WTC11 (cell line): ENCODE data around the gene BMPER.

ENCODE experiments used
- CTCF ChIP-seq: fragments of 200-600 bp; IDR thresholded peaks from 2 replicates; pipeline ENCODE4 v1.8.0; 2022; ENCODE audit warnings: antibody characterized with exemption
- ETV6 ChIP-seq: sonication (generic); formaldehyde crosslinking; IDR thresholded peaks from 2 replicates; pipeline ENCODE4 v1.8.1; 2022; ENCODE audit warnings: mild to moderate bottlenecking, missing genetic modification reagents
- IRF1 ChIP-seq: sonication (generic); formaldehyde crosslinking; IDR thresholded peaks from 2 replicates; pipeline ENCODE4 v1.8.0; 2023; ENCODE audit warnings: missing genetic modification reagents
- JUN ChIP-seq: sonication (generic); formaldehyde crosslinking; IDR thresholded peaks from 2 replicates; pipeline ENCODE4 v1.8.0; 2023; ENCODE audit warnings: mild to moderate bottlenecking, missing genetic modification reagents
- MYBL2 ChIP-seq: sonication (generic); formaldehyde crosslinking; IDR thresholded peaks from 2 replicates; pipeline ENCODE4 v1.8.1; 2023; ENCODE audit warnings: mild to moderate bottlenecking, moderate library complexity, missing genetic modification reagents
- NR1H2 ChIP-seq: sonication (generic); formaldehyde crosslinking; IDR thresholded peaks from 2 replicates; pipeline ENCODE4 v1.9.0; 2021; ENCODE audit warnings: mild to moderate bottlenecking, moderate library complexity, missing genetic modification reagents
- NR2C2 ChIP-seq: sonication (generic); formaldehyde crosslinking; IDR thresholded peaks from 2 replicates; pipeline ENCODE4 v1.8.0; 2022; ENCODE audit warnings: mild to moderate bottlenecking, missing genetic modification reagents
- PRRX2 ChIP-seq: fragments of 250-450 bp; sonication (Bioruptor Pico); IDR thresholded peaks from 2 replicates; pipeline ENCODE4 v1.8.0; 2021; ENCODE audit warnings: mild to moderate bottlenecking
- SOX15 ChIP-seq: fragments of 250-450 bp; sonication (Bioruptor Pico); IDR thresholded peaks from 2 replicates; pipeline ENCODE4 v1.9.0; 2021; ENCODE audit warnings: mild to moderate bottlenecking
- SP1 ChIP-seq: sonication (generic); formaldehyde crosslinking; conservative IDR thresholded peaks from 2 replicates; pipeline ENCODE4 v1.8.1; 2022; ENCODE audit warnings: missing genetic modification reagents
- ZMAT4 ChIP-seq: fragments of 250-450 bp; sonication (Bioruptor Pico); IDR thresholded peaks from 2 replicates; pipeline ENCODE4 v1.9.0; 2021; ENCODE audit warnings: mild to moderate bottlenecking

- no peak for TF ChIP-seq ZMAT4 (CRISPR knock-in tag)
- no peak for TF ChIP-seq CTCF
- no peak for TF ChIP-seq NR2C2 (CRISPR knock-in tag)
- no peak for TF ChIP-seq MYBL2 (CRISPR knock-in tag)
- no peak for TF ChIP-seq JUN (CRISPR knock-in tag)
- no peak for TF ChIP-seq ETV6
- no peak for TF ChIP-seq PRRX2 (CRISPR knock-in tag)
- TF ChIP-seq SOX15 (CRISPR knock-in tag), result no peak
- TF ChIP-seq SP1 (CRISPR knock-in tag), result no peak
- TF ChIP-seq NR1H2 (CRISPR knock-in tag), result no peak
- no peak for TF ChIP-seq IRF1 (CRISPR knock-in tag)
Measured at GRCh38 chr7:34064519-34065158, 159.3 kb downstream of the BMPER start.
